A673 (cell line): Measurements from ENCODE around the gene SHISA9.

ENCODE experiments used
- CTCF ChIP-seq: fragments of 300-800, 200-600 bp; sonication (generic); conservative IDR thresholded peaks from 2 replicates; pipeline ENCODE4 v1.5.1; 2017; ENCODE audit warnings: low read depth, mild to moderate bottlenecking, antibody characterized with exemption, low read length, moderate library complexity, mixed read lengths
- EZH2 ChIP-seq: fragments of 200-600 bp; sonication (generic); IDR thresholded peaks from 2 replicates; pipeline ENCODE4 v1.6.1; 2017; ENCODE audit warnings: borderline replicate concordance, low read depth, mild to moderate bottlenecking, mixed read lengths, antibody characterized with exemption, low read length; ENCODE audit not compliant: poor library complexity, severe bottlenecking

- TF ChIP-seq CTCF (no peak), EZH2 (no peak)
These were observed 369.2 kb downstream of the SHISA9 start for GRCh38 chr16:13270602-13271001.
